Ovary (tissue), 3 donors: Measurements from ENCODE around the gene KCNMA1.

Source experiments
- EP300 ChIP-seq: sonication (generic); formaldehyde crosslinking; IDR thresholded peaks from one replicate; pipeline ENCODE4 v1.6.1; 2017; ENCODE audit warnings: antibody characterized with exemption
- POLR2A ChIP-seq: fragments of 450-650 bp; IDR thresholded peaks from one replicate; pipeline ENCODE4 v1.6.1; 2017; ENCODE audit warnings: antibody characterized with exemption, mild to moderate bottlenecking, moderate library complexity
- TF ChIP-seq, protein P1 (sequence below), 3 donors: fragments of 450-650 bp in 2 of 3; fragments of 200-600 bp in 1 of 3; IDR thresholded peaks; one replicate each; pipeline versions ENCODE4 v1.5.1 to v1.8.0; 2016 to 2022; ENCODE audit warnings: antibody characterized with exemption in 3 of 3, mild to moderate bottlenecking in 1 of 3
- donor health status: DM: no; HTN: no; CAD: no.

DNA sequence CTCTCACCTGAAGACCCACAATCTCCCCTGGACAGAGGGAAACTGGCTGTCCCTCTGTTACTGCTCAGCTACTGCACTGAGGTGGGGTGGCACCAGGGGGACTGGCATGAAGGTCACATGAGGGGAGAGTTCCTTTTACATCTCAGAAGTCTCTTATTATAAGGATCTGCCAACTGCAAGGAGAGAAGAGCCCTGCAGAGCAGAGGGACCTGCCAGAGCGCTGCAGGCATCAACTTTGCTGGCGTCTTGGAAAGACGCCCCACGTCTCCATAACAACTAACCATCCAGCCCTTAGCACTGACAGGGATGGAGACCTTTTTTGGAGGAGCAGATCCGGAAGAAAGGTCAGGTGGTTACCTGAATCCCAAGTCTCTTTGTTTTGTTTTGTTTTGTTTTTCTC, 218.6 kb downstream of the KCNMA1 start:
- TF ChIP-seq, protein P1, sequence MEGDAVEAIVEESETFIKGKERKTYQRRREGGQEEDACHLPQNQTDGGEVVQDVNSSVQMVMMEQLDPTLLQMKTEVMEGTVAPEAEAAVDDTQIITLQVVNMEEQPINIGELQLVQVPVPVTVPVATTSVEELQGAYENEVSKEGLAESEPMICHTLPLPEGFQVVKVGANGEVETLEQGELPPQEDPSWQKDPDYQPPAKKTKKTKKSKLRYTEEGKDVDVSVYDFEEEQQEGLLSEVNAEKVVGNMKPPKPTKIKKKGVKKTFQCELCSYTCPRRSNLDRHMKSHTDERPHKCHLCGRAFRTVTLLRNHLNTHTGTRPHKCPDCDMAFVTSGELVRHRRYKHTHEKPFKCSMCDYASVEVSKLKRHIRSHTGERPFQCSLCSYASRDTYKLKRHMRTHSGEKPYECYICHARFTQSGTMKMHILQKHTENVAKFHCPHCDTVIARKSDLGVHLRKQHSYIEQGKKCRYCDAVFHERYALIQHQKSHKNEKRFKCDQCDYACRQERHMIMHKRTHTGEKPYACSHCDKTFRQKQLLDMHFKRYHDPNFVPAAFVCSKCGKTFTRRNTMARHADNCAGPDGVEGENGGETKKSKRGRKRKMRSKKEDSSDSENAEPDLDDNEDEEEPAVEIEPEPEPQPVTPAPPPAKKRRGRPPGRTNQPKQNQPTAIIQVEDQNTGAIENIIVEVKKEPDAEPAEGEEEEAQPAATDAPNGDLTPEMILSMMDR (IDR thresholded peaks at IDR 0.05) = no peak
- TF ChIP-seq POLR2A (no peak), EP300 (no peak)
